OCI-M2 (cell line): ENCODE data around the gene ZNF107.
"Not testable (repeated sequence)": the region's sequence is repeated elsewhere in the genome, so short reads cannot be mapped to it uniquely, and the experiment has no call there.

ENCODE experiments used
- DNase-seq: peaks from one replicate; lab custom pipeline; 2025; ENCODE audit not compliant: unreplicated experiment; lab: John Stamatoyannopoulos, UW

Gene ZNF107

GRCh38 chr7:64729089-64729848 lies 63.3 kb downstream of the ZNF107 start:
- no peak for DNase-seq

GRCh38 chr7:64733550-64734240 lies 67.8 kb downstream of the ZNF107 start:
- no peak for DNase-seq

- no peak for DNase-seq
Observed at GRCh38 chr7:64736575-64736974, 70.6 kb downstream of the ZNF107 start.

GRCh38 chr7:64738403-64738802 lies 72.5 kb downstream of the ZNF107 start:
- DNase-seq, result not testable (repeated sequence)

- not testable (repeated sequence) for DNase-seq
Observed at GRCh38 chr7:64738953-64739352, 73.0 kb downstream of the ZNF107 start.

GRCh38 chr7:64744680-64745079 lies 78.7 kb downstream of the ZNF107 start:
- no peak for DNase-seq

- no peak for DNase-seq
Observed at GRCh38 chr7:64747802-64748201, 81.9 kb downstream of the ZNF107 start.

GRCh38 chr7:64753032-64753431 lies 87.1 kb downstream of the ZNF107 start:
- no peak for DNase-seq

- no peak for DNase-seq
Observed at GRCh38 chr7:64755865-64756264, 89.9 kb downstream of the ZNF107 start.

GRCh38 chr7:64758151-64758550 lies 92.2 kb downstream of the ZNF107 start:
- DNase-seq, result no peak
